Stimulated activated CD8-positive, alpha-beta memory T cell treated with anti-CD3 and anti-CD28 coated beads, Interleukin-7, amount 100 ng/mL, for 48 hours (primary cell): ENCODE measurements around the gene SH3TC1.

Experiments
- DNase-seq, 2 donors: peaks; one replicate each; pipeline ENCODE4 v3.0.0-alpha.2; 2020; ENCODE audit warnings: low read depth in 1 of 2; ENCODE audit errors: extremely low read depth in 1 of 2

Gene SH3TC1

DNA sequence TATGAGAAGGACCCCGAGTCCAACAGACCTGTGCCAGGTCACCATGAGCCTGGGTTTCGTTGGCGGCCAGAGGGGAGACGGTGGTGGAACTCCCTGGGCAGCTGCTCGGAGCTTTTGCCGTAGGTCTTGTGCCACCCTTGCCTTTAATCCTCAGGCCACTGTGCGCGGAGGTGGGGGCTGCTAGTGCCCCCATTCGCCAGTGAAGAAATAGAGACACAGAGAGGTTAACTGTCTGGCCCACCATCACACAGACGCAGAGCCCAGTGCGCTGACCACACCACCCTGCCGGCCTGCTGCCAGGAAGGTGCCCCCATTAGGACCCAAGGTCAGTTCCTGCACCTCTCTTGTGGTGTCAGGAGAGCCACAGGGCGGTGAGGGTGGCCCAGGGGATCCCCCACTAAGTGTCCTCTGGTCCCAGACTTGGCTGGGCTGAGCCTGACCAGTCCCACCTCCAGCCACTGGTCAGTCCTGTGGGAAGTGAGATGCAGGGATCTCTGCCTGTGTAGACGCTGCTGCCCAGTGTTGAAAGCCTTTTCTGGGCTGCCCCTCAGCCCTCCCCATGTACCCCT is 42.2 kb downstream of the SH3TC1 start:
- no peak for DNase-seq

DNA sequence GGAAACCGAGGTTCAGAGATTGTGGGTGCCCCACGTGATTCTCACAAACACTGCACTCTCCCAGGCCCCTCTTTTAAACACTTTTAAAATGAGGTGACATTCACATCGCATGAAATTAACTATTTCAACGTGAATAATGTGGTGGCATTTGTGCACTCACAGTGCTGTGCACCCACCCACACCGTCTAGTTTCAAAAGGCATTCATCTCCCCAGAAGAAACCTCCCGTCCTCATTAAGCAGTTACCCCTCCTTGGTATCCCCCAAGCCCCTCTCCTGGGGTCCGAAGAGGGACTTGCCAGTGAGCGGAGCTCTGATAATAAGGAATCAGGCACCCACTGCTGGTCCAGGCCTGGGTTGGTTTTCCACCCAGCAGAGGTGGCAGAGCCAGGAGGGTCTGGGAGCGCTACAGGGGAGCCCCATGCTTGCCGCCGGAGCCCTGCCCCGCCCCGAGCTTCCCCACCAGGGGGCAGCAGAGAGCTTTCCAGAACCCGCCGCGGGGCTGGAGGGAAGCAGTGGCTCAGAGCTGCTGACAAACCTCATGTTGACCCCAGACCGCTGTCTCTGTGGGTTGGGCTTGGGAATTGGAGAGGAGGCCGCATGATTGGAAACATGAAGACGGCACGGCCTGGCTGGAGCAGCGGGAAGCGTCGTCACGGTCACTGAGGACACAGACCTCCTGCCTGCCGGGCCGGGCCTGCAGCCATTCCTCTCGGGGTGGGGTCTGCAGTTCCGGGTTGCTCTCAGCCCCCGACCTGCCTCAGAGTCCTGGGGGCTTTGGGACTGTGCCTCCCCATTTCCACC is 43.0 kb downstream of the SH3TC1 start:
- DNase-seq: peak; percentile 55 to 56

DNA sequence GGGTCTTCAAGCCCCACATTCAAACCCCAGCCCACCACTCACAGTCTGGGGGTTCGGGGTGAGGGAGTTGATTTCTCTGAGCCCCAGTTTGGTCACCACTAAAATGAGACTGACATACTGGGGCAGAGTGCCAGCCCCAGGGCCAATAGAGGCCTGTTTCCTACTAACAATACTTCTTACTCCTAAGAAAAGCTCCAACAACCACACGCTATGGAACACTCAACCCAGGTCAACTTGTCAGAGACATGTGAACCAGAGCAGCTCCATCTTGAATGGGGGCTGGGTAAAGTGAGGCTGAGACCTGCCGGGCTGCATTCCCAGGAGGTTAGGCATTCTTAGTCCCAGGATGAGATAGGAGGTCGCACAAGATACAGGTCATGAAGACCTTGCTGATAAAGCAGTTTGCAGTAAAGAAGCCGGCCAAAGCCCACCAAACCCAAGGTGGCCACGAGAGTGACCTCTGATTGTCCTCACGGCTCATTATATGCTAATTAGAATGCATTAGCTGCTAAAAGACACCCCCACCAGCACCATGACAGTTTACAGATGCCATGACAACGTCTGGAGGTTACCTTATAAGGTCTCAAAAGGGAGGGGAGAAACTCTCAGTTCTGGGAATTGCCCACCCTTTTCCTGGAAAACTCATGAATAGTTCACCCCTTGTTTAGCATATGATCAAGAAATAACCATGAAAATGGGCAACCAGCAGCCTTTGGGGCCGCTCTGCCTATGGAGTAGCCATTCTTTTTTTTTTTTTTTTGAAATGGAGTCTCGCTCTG is 43.9 kb downstream of the SH3TC1 start:
- DNase-seq: no peak

DNA sequence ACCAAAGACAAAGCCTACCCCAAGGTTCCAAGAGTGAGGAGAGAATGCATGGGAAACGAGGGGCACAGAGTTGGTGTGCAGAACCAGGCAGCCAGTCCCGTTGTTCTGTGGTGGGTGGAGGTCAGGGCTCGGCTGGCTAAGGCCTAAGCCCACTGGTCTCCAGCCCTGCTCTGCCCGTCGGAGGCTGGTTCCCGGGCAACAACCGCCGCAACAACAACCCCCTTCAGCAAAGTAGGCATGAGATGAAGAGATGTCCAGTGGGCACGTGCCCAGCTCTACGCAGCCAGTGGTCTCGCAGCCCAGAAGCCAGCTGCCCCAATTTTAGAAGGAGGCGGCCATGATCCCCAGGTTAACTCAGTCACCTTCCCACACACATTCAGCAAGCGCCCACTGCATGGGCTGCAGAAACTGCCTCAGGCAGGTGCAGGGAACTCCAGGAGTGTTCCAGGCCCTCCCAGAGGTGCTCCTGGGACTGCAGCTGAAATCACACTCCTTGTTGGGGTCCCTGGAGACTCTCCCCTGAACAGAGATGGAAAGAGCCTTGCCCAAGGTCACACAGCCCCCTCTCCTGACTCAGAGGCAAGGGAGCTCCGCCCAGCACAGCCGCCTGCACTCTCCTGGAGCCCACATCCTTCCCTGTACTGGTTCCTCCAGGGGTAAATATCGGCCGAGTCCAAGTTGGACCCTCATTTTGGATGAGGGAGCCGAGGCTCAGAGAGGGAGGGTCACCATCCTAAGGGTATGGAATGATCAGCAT is 45.1 kb downstream of the SH3TC1 start:
- no peak for DNase-seq

DNA sequence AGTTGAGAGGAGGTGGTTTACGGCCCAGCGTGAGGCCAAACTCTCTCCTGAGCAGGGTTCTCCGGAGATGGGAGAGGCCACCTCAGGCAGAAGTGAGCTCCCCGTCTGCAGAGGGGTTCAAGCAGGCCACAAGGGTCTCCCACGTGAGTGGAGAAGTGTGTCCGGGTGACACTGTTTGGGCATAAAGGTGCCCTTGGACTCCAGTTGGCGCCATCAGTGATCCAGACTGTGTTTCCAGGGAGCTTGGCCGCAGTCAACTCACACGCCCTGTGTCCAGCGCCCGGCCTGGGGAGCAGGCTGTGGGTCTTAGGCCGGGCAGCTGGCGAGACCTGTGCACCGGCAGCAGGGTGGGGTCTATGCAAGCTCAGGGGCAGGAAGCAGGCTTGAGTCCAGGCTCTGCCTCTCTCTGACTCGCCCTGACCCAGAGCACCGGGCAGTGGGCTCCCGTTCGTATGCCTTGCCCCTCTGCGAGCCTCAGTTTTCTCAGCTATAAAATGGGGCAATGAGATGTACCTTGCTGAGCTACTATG is 45.9 kb downstream of the SH3TC1 start:
- DNase-seq: no peak

DNA sequence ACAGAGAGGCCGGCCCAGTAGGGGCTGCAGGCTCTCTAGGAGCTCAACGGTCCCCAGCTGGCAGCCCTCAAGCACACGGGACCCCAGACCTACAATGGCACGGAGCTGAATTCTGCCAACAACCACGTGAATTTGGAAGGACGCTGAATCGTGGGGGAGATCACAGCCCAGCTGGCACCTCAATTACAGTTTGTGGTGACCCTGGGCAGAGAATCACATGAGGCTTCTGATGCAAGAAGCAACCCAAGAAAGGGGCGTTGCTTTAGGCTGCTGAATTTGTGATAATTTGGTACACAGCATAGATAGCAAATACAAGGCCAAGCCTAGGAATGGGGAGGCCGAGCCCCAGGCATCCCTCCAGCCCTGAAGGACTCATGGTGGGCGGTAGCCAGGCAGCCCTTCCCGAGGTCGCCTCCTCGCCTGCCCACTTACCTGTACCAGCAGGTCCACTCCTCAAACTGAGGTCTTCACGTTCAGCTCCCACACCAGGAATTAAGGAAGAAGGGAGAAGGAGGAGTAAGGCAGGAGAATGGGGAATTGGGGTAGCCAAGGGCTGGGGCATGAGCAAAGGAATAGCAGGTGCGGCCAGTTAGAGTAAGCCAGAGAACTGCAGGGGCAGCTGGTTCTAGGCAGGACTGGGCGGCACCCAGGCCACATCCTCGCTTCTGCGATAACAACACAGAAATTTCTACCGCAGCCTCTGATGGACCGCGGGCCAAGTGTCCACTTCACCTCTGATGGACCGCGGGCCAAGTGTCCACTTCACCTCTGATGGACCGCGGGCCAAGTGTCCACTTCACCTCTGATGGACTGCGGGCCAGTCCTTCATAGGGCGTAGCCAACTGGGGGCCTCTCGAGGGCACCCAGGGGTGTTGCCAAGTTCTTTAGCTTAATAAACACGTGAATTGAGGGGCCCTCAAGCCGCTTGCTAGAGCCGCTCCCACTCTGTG is 47.1 kb downstream of the SH3TC1 start:
- DNase-seq: no peak

DNA sequence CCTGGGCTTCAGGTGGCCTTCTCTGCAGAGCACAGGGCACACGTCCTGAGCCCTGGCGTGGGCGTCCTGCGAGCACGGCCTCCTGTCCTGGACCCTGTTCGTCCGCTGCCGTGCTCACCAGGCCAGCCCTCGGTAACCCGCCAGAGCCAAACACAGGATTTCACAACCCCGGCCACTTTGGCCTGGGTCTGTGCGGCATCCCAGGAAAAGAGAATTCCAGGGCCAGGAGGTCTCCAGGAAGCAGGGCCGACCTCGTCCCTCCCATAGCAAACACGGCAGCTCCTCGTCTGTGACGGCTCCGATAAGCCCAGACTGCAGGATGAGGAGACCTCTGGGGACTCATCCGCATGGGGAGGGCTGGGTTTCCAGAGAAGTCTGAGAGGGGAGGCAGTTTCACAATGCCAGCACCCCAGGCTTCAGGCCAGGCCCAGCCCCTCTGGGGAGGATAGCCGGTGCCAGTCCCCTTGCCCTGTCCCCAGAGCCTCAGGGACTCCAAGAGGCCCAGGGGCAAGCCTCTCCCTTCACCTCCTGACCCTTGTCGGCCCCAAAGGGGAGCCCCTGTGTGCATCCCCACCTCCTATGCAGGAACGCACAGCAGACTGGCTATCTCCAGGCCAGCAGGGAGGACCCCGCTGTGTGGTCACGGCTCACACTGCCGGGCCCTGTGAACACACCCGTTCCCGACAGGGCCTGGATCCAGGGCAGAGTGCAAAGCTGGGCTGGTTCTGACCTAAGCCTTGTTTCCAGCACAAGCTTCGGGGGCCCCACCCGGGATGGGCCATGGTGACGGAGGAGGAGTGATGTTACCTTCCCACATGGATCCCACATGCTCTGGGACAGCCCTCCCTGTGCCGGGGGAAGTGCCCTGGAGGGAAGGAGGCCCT is 48.2 kb downstream of the SH3TC1 start:
- DNase-seq: no peak

DNA sequence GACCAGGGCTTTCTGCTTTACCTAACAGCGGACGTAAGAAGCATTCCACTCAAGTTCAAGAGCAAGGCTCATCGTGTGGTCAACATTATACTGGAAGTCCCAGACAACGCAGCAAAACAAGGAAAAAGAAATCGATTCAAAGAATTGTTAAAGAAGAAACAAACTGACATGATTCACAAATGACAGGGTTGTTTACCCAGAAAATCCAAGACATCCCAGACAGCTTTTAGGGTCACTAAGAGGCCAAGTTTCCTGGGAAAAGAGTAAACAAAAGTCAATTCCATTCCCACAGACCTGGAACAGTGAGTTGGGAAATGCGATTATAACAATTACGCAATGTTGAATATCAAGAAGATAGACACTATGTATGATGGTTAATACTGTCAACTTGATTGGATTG is 49.0 kb downstream of the SH3TC1 start:
- no peak for DNase-seq

DNA sequence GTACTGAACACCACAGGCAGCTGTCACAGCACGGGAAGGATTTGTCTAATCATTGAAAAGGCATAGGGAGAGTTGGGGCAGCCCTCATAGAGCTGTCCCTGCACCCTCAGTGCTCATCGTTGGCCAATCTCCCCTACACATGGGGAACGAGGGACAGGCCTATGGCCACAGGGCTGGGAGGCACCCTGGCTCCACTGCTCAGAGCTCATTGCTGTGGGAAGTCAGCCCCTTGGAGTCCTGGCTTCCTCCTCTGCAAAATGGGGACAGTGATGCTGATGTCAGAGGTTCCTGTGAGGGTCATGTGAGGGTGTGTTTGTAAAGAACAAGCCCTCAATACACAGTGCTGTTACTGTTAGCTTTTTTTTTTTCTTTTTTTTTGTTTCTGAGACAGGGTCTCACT is 51.1 kb downstream of the SH3TC1 start:
- DNase-seq: no peak

DNA sequence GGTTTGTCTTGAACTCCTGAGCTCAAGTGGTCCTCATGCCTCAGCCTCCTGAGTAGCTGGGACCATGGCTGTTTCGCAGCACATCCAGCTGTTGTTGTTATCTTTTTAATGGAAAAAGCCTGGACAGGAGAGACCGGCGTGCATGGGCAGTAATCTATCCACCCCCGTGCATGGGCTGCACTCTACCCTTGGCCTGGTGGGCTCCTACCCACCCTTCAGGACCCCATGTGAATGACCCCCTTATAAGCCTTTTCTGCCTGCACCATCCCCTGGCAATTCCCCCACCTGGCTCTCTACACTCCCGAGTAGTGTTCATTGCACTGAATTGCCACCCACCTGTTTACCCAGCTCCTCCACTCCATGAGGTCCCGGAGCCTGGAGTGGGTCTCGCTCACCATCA is 51.5 kb downstream of the SH3TC1 start:
- no peak for DNase-seq

DNA sequence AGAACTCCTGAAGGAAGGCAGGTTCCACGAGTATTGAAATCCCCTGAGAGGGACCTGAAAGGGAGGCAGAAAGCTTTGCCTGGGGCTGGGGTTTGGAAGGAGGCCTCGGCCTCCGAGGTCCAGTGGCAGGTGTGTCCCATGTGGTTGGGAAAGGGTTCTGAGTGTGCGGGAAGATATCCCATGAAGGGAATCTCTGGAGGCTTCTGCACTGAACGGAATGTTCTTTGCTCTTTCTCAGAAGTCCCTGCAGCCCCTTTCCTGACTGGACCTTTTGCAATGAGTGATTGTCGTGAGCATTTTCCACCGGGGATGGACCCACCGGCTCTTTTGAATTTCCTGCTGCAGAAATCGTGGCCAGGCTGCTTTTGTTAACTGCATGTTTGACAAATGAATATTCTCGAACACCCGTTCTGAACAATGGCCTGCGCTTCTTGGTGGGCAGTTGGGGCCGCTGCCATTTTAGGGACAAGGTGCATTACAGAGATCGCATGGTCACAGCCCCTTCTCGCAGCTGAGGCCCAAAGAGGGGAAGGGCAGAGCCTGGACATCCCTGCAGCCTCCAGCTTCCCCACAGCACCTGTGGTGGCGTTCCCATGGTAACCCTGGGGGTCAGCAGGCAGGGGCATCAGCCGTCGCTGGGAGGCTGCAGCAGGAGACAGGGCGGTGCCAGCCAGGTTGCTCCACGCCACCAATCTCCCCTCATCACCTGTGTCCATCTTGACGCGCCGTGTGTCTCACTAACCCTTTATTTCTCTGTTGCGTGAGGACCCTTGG is 52.2 kb downstream of the SH3TC1 start:
- DNase-seq: no peak

DNA sequence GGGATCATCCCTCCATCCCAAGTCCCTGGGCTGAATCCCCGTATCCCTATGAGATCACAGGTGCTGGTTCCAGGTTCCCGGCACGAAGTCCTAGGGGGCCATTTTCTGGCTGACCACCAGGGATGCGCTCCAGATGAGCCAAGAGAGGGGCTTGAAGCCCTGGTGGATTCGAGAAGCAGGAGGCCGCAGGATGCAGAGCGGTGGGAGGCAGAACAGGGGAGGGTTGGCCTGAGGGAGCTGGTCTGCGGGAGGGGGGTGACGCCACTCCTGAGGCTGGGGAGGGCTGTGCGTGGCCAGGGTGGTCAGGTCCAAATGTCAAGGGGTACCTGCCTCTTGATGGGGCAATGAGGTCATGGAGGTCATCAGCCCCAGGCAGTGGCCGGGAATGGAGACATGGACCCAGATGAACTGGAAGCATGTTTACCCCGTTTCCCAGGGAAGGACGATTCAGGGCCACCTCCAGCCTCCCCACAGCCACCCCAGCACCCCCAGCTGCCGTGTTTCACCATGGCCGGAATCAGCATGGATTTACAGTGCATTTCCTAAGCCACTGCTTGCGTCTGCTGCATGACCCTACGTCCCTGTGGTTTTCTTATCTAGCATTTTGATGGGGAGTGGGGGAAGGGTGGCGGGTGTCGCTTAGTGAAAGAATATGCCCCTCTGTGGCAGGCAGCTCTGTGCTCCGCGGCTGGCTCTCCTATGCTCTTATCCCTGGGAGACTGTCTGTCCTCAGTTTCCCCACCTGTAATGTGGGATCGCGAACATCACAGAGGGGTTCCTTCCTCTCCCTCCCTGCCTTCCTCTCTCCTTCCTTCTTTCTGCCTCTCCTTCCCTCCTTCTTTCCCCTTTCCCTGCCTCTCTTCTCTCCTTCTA is 53.4 kb downstream of the SH3TC1 start:
- no peak for DNase-seq

DNA sequence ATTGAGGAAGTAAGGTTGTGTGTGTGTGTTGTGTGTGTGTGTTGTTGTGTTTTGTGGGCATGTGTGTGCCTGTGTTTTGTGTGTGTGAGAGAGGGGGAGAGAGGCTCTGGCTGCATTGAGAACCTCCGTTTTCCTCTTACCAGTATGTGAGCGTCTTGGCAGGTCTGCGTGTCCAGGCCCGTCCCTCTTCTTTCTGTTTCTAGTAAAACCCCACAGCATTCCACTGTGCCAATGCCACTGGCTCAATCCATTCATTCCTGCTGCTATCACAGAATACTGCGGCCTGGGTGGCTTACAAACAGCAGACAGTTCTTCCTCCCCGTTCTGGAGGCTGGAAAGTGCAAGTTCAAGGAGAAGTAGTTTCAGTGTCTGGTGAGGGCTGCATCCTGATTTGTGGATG is 55.0 kb downstream of the SH3TC1 start:
- no peak for DNase-seq

DNA sequence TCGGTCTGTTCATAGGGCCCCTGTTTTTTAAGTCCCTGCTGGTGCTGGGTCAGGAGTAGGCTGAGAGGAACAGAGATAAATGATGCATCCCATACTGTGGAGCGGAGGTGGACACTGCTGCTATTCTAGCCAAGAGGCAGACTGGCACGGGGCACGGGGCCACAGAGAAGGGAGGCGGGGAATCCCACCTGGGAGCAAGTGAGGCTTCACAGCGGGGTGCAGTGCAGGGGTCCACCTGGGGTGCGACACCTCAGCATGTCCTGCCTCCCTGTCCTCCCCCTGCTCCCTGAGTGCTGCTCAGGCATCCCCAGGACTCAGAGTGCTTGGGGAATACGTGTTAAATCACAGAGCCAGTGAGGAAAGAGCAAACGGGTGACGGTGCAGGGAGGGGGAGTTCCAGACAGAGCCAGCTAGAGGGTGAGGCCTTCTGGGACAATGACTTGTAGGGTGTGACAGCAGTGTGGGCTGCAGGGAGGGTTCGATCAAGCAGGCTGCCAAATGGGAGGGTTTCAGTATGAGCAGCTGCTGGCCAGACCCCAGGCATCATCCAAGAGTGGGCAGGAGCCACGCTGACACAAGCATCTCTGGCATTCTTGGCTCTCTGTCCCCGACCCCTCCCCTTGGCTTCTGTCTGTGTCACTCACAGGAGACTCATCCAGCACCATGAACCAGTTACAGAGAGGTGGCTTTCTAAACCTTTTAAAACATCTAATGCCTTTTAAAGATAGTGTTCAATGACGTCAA is 56.8 kb downstream of the SH3TC1 start:
- no peak for DNase-seq

DNA sequence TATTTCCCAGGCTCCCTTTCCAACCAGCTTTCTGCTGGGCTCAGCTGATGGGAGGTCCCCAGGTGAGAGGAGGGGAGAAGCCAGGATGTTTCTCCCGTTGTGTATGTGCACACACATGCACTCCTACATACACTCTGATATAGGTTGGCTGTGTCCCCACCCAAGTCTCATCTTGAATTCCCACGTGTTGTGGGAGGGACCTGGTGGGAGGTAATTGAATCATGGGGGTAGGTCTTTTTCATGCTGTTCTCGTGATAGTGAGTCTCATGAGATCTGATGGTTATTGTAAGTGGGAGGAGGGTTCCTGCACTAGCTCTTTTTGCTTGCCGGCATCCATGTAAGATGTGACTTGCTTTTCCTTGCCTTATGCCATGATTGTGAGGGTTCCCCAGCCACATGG is 58.8 kb downstream of the SH3TC1 start:
- no peak for DNase-seq

DNA sequence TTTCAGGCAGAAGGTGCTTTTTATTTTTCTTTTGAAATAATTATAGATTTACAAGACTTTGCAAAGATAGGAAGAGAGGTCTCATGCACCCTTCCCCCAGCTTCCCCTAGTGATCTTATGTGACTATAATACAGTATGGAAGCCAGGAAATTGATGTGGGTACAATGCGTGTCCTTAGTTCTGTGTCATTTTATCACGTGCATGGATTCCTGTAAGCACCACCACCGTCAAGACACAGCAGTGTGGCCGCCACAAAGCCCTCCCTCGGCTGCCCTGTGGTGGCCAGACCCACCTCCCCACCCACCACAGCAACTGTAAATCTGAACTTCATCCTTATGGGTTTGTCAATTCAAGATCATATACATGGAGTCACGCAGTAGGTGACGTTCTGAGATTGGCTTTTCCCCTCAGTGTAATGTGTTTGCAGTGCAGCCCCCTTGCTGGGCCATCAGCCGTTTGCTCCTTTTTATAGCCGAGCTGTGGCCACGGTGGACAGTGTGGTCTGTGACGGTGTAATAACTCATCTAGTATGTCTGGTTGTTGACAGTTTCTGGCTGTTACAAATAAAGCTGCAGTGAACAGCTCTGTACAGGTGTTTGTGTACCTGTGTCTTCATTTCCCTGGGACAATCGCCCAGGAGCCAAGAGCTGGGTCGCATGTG is 59.6 kb downstream of the SH3TC1 start:
- DNase-seq: no peak
